Body of pancreas (tissue), 4 donors: ENCODE data around the gene RHOD.

Source experiments
- POLR2A ChIP-seq, 3 donors: fragments of 450-650 bp; IDR thresholded peaks; one replicate each; pipeline ENCODE4 v1.6.1; 2016; ENCODE audit warnings: antibody characterized with exemption in 3 of 3, mild to moderate bottlenecking in 2 of 3
- TF ChIP-seq, protein P1 (sequence below), 7 experiments: fragments of 450-650 bp in 4 of 7; fragments of 200-600 bp in 3 of 7; sonication (generic) in 3 of 7; IDR thresholded peaks; one replicate each; pipeline ENCODE4 v1.5.1; 2016 to 2019; ENCODE audit warnings: antibody characterized with exemption in 7 of 7

GRCh38 chr11:67024966-67025365, 31.7 kb upstream of the RHOD start:
- TF ChIP-seq, protein P1, sequence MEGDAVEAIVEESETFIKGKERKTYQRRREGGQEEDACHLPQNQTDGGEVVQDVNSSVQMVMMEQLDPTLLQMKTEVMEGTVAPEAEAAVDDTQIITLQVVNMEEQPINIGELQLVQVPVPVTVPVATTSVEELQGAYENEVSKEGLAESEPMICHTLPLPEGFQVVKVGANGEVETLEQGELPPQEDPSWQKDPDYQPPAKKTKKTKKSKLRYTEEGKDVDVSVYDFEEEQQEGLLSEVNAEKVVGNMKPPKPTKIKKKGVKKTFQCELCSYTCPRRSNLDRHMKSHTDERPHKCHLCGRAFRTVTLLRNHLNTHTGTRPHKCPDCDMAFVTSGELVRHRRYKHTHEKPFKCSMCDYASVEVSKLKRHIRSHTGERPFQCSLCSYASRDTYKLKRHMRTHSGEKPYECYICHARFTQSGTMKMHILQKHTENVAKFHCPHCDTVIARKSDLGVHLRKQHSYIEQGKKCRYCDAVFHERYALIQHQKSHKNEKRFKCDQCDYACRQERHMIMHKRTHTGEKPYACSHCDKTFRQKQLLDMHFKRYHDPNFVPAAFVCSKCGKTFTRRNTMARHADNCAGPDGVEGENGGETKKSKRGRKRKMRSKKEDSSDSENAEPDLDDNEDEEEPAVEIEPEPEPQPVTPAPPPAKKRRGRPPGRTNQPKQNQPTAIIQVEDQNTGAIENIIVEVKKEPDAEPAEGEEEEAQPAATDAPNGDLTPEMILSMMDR (IDR thresholded peaks at IDR 0.05), result no peak
- no peak for TF ChIP-seq POLR2A (IDR thresholded peaks at IDR 0.05)
